HG03025 (cell line): ENCODE data around the gene KIF11.

Experiments
- ATAC-seq: cut with Tn5 transposase; IDR thresholded peaks from one replicate; pipeline ENCODE4 v1.9.1; 2021; ENCODE audit warnings: mild to moderate bottlenecking, moderate library complexity; ENCODE audit not compliant: unreplicated experiment, low FRiP score

The KIF11 gene

GRCh38 chr10:92699518-92700381 lies 106.8 kb downstream of the KIF11 start:
- no peak for ATAC-seq

GRCh38 chr10:92702301-92702916 lies 109.5 kb downstream of the KIF11 start:
- no peak for ATAC-seq
